ENCODE data around the gene LRIG1.

DNA sequence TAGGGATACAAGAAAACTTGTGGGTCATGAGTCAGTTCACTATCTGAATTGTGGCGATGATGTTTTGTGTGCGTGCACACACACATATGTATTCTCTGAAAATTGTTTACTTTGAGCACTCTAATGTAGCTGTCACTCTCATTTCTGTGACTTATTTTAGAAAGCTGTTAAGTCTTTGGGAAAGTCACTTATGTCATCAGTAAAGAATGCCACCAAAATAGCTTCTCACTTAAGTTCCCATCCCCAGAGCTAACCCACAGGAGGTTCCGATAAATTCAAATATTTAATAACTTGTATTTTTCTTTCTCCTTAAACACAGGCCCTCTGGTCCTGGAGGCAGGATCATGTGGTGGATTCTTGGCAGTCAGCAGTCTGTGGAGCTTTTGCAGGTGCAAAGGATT, 138.3 kb downstream of the LRIG1 start:
- TF ChIP-seq, protein P1, sequence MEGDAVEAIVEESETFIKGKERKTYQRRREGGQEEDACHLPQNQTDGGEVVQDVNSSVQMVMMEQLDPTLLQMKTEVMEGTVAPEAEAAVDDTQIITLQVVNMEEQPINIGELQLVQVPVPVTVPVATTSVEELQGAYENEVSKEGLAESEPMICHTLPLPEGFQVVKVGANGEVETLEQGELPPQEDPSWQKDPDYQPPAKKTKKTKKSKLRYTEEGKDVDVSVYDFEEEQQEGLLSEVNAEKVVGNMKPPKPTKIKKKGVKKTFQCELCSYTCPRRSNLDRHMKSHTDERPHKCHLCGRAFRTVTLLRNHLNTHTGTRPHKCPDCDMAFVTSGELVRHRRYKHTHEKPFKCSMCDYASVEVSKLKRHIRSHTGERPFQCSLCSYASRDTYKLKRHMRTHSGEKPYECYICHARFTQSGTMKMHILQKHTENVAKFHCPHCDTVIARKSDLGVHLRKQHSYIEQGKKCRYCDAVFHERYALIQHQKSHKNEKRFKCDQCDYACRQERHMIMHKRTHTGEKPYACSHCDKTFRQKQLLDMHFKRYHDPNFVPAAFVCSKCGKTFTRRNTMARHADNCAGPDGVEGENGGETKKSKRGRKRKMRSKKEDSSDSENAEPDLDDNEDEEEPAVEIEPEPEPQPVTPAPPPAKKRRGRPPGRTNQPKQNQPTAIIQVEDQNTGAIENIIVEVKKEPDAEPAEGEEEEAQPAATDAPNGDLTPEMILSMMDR (conservative IDR thresholded peaks at IDR 0.05 in 1 of 2, IDR thresholded peaks at IDR 0.05 in 1 of 2; ENCODE audit: low read depth in 1 of 2, low read length in 2 of 2) = no peak
- TF ChIP-seq EZH2 (IDR thresholded peaks at IDR 0.05; ENCODE audit: low read length, missing control alignments) = no peak
